ENCODE measurements around the gene NCS1.

Gene NCS1

DNA sequence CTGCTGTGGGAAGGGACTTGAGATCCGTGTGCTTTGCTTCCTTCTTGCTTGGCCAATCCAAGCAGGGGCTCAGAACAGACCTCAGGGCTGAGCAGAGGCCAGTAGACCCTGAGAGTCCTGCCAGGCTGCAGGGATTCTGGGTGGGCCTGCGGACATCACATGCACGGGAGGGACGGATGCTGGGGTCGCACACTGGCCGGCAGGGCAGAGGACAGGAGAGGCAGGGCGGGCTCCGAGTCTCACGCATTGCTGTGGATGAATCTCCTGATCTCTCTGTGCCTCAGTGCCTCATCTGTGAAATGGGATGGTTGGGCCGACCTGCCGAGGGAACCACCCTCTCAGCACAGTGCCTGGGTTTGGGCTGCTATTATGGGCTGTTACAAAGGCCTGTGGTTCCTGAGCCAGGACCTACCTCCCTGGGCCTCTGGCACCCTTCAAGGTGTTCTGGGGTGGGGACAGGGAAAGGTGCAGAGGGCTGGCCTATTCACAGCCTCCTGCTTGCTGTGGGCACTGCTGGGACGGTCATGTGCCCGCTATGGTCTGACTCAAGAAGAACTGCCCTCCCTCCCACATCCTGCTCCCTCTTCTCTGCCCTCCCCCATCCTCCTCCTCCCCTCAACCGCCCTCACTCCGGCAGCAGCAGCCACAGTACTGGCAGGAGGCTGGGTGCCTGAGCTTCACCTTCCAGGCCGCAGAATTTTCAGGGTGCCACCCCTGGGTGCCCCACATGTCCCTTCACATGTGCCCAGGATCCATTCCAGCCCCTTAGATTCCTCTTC is 43.3 kb downstream of the NCS1 start:
- no peak for DNase-seq

GRCh38 chr9:130217838-130218237 is 45.6 kb downstream of the NCS1 start:
- no peak for DNase-seq

DNA sequence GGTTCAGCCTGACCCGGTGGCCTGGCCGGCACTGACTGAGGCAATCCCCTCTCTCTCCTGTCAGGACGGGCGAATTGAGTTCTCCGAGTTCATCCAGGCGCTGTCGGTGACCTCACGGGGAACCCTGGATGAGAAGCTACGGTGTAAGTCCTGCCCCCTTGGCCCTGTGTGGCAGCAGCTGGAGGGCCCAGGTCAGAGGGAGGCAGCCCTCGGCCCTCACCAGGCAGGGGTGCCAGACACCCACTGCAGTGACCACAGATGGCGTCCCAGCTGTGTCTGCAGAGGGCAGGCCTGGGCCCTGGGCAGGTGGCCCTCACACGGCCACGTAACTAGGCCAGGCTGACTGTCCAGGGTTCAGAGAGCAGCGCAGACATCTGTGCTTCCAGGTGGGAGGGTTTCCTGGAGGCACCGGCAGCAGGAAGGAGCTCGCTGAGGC is 47.5 kb downstream of the NCS1 start:
- DNase-seq: no peak

GRCh38 chr9:130220352-130220751 is 48.1 kb downstream of the NCS1 start:
- DNase-seq: no peak

GRCh38 chr9:130222833-130223232 is 50.6 kb downstream of the NCS1 start:
- no peak for DNase-seq

DNA sequence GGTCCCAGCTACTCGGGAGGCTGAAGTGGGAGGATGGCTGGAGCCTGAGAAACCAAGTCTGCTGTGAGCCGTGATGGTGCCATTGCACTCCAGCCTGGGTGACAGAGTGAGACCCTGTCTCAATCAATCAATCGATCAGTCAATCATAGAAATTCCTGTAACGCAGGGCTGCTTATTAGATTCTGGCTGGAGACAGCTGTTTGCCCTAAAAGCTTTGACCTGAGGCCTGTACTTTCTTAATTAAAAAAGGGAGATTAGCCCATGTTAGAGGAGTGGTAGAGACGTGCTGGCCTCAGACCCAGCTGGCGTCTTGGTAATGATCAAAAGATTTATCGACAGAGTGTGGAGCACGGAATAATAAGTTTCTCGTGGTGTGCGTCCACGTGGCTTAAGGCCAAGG is 52.9 kb downstream of the NCS1 start:
- DNase-seq: no peak

GRCh38 chr9:130225586-130225985 is 53.4 kb downstream of the NCS1 start:
- DNase-seq: no peak

DNA sequence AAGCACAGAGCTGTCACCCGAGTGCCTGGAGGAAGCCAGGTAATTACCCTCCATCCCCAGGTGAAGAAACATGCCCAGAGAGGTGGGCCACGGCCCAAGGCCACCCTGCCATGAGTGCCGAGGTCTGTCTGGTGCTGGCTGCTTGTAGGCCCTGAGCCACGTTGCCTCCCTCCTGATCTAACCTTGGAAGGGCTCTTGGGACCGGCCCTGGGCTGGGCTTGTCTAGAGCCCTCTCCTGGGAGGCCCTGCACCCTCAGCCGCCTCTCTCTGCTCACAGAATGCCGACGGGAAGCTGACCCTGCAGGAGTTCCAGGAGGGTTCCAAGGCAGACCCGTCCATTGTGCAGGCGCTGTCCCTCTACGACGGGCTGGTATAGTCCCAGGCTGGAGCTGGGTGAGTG is 53.9 kb downstream of the NCS1 start:
- no peak for DNase-seq

DNA sequence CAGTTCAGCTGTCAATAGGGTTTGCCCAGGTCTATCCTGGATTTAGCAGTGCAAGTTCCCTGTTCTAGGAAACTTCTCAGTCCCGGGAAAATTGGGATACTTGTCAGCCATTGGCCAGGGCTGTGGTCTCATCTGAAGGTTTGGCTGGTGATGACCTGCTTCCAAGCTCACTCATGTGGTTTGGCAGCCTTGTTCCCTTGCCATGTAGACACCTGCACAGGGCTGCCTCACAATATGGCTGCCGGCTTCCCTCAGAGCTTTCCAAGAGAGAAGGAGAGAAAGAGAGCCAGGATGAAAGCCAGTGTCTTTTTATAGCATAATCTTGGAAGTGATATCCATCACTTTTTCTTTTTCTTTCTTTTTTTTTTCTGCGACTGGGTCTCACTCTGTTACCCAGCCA is 55.6 kb downstream of the NCS1 start:
- no peak for DNase-seq

DNA sequence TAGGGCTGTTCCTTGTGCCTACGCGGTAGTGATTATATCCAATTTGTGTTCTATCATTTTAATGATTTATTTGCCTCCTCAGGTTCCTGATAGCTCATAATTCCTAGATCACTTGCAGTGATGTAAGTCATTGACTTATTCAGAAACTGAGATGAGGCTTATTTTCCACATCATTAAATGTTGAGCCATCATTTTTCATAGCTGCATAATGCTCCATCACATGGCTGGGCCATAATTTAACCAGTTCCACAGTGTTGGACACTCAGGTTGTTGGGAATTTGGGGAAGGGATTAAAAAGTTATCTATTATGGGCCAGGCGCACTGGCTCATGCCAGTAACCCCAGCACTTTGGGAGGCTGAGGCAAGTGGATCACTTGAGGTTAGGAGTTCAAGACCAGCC is 57.6 kb downstream of the NCS1 start:
- DNase-seq: no peak

DNA sequence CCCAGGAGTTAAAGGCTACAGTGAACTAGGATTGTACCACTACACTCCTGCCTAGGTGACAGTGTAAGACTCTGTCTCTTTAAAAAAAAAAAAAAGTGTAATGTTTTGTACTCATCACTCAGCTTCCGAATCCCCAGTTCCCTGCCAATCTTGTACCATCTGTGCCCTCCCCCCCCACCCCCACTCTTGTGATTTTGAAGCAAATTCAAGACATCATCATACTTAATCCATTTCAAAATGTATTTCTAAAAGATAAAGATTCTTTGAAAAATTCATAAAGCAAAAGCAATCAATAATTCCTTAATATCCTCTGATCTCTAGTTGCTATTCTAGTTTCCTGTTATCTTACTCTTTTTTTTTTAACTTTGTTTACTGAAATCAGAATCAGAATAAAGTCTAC is 58.4 kb downstream of the NCS1 start:
- DNase-seq: no peak

GRCh38 chr9:130232899-130233586 is 60.8 kb downstream of the NCS1 start:
- DNase-seq: no peak

DNA sequence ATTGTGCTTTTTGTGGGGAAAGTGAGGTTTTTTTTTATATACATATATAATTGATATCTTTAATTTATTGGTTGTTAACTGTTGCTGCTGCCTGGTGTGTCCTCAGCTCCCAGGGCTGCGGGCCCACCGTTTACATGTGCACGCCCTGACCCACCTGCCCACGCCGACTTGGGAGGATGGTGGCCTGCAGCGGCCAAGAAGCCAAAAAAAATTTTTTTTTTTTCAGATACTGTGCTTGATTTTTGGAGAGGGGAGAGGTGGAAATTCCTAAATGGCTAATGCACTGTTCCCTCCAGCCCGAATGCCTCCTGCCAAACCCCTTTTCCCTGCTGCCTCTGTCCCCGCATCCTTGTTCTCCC is 61.4 kb downstream of the NCS1 start:
- DNase-seq: no peak

DNA sequence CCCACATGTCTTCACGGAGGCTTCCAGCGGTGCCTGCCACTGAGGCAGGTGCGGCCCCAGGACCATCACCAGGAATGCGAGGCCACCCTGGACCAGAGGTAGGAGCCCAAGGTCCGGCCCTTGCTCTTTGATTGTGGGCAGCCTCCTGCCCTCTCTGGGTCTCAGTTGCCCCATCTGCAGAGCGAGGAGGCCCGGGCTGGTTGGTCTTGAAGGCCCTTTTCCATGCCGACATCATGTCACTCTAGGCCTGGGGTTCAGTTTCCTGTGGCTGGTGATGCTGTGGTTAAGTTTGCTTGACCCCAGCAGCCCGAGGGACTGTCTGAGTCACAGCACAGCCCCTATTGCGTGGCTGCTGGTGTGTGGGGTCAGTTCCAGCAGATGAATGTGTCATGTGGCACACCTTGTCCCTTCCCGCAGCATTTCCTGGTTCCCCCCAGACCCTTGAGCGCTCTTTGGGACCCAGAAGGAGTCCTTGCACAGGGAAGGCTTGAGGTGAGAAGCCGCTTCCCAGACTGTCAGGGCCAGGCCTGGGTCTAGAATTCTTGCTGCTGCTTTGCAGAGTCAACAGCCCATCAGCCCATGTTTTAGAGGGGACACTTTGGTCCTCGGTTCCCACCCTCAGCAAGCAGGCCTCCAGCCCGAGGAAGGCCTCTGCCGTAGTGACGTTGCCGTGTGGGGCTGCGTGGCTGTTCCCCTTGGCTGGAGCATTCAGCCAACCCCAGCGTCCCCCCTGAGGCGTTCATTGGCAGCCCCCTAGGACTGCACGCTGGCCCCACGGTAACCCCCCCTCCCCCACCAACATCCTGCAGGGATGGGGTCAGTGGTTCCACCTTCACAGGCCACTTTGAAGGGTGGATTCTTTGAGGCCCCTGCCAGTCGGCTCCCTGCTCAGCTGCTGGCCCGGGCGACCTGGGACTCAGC is 62.4 kb downstream of the NCS1 start:
- DNase-seq: no peak

GRCh38 chr9:130235558-130236435 is 63.6 kb downstream of the NCS1 start:
- peak; percentile 55 to 65 for DNase-seq

- no peak for DNase-seq
Measured at GRCh38 chr9:130236436-130236985, 64.3 kb downstream of the NCS1 start.

DNA sequence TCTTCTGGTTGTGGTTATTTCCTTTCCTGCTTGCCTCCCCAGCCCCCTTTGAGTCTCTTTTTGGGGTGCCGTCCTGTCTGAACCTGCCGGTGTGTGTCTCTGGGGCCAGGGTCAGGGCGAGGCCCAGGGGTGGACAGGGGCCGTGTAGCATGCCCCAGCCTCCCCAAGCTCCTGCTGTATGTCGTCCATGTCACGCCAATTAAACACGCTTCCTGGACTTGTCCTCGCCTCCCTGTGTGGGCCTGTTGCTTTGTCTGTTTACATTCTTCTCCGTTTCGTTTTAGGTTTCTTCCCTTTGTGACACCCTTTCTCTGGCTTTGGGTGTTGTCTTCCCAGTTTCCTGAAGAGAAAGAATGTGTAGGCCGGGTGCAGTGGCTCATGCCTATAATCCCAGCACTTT is 64.9 kb downstream of the NCS1 start:
- no peak for DNase-seq

- DNase-seq: no peak
Measured at GRCh38 chr9:130237763-130238524, 65.7 kb downstream of the NCS1 start.

GRCh38 chr9:130239363-130239695 is 67.1 kb downstream of the NCS1 start:
- no peak for DNase-seq

- peak; percentile 30 to 61 for DNase-seq
Measured at GRCh38 chr9:130239741-130240241, 67.6 kb downstream of the NCS1 start.
